Articular chondrocyte of knee joint (primary cell): ENCODE data around the gene DAZ4. TPM values are rescaled to one million over a fixed set of nuclear protein-coding genes. Genes with fewer than 3 reads are reported as not detected.

Source experiments
- total RNA-seq: library from RNA; depleted of rRNA; stranded (reverse); fragments of >200 nt; gene quantifications from 2 replicates; pipeline ENCODE4 v1.2.3, GENCODE V29; 2012

Gene DAZ4, protein sequence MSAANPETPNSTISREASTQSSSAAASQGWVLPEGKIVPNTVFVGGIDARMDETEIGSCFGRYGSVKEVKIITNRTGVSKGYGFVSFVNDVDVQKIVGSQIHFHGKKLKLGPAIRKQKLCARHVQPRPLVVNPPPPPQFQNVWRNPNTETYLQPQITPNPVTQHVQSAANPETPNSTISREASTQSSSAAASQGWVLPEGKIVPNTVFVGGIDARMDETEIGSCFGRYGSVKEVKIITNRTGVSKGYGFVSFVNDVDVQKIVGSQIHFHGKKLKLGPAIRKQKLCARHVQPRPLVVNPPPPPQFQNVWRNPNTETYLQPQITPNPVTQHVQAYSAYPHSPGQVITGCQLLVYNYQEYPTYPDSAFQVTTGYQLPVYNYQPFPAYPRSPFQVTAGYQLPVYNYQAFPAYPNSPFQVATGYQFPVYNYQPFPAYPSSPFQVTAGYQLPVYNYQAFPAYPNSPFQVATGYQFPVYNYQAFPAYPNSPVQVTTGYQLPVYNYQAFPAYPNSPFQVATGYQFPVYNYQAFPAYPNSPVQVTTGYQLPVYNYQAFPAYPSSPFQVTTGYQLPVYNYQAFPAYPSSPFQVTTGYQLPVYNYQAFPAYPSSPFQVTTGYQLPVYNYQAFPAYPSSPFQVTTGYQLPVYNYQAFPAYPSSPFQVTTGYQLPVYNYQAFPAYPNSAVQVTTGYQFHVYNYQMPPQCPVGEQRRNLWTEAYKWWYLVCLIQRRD
- not detected in 2 replicates for total RNA-seq

DNA sequence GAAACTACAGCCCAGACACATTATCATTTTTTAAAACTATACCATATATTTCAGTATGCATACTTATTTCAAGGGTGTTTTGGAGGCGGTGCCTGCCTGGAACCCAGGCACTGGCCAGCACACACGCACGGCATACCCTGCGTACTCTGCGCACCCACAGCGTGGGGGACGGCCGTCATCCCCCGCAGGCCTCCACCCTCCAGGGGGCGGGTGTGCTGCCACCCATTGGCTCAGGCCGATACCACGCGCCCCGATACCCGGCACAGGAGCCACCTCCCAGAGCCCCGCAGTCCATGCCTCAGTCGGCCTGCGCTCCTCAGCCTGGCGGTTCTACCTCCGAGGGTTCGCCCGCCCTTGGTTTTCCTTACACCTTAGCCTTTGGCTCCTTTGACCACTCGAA, at the start of gene DAZ4:
TSS of gene DAZ4 (plus strand) at position 301 of the 400 bp plus-strand sequence. CDS start 208 bp downstream, outside the sequence.

DNA sequence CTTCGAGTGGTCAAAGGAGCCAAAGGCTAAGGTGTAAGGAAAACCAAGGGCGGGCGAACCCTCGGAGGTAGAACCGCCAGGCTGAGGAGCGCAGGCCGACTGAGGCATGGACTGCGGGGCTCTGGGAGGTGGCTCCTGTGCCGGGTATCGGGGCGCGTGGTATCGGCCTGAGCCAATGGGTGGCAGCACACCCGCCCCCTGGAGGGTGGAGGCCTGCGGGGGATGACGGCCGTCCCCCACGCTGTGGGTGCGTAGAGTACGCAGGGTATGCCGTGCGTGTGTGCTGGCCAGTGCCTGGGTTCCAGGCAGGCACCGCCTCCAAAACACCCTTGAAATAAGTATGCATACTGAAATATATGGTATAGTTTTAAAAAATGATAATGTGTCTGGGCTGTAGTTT, 20.4 kb upstream of the DAZ4 start, which contains the start of gene DAZ3:
TSS of gene DAZ3 (minus strand) at position 101 of the 400 bp plus-strand sequence. CDS start 208 bp downstream, outside the sequence.

Other genes with a start within 250 kb of the DAZ4 start
- not detected in 2 replicates for gene BPY2B, start 215.9 kb upstream of the DAZ4 start, total RNA-seq
- not detected in 2 replicates for gene DAZ3, start 20.5 kb upstream of the DAZ4 start, total RNA-seq
- gene BPY2C, start 218.2 kb downstream of the DAZ4 start, total RNA-seq = not detected in 2 replicates